Neuronal stem cell (in vitro differentiated cells): Measurements from ENCODE around the gene ODC1.
A peak's percentile ranks its signal among the peaks of the same experiment; 100 is the strongest.

Experiments used
- DNase-seq: peaks from one replicate; pipeline ENCODE4 v3.0.0-alpha.2; 2013; ENCODE audit warnings: low spot score
- H2AFZ ChIP-seq: one replicate; pipeline ENCODE4 v1.6.1; 2013; ENCODE audit warnings: mild to moderate bottlenecking, low read length, inconsistent platforms
- H2AK5ac ChIP-seq: 2 replicates; pipeline ENCODE4 v1.6.1; 2013; ENCODE audit warnings: low read depth, mild to moderate bottlenecking, inconsistent platforms, low read length, moderate library complexity, mixed read lengths
- H2BK120ac ChIP-seq: 2 replicates; pipeline ENCODE4 v1.6.1; 2013; ENCODE audit warnings: low read depth, mild to moderate bottlenecking, inconsistent platforms, low read length, moderate library complexity, mixed read lengths
- H2BK12ac ChIP-seq: one replicate; pipeline ENCODE4 v1.6.1; 2013; ENCODE audit warnings: low read length, inconsistent platforms
- H2BK15ac ChIP-seq: 2 replicates; pipeline ENCODE4 v1.6.1; 2013; ENCODE audit warnings: mild to moderate bottlenecking, low read length, inconsistent platforms, mixed read lengths
- H2BK5ac ChIP-seq: one replicate; pipeline ENCODE4 v1.6.1; 2013; ENCODE audit warnings: inconsistent platforms, mild to moderate bottlenecking, low read length, moderate library complexity
- H3K14ac ChIP-seq: one replicate; pipeline ENCODE4 v1.6.1; 2013; ENCODE audit warnings: low read length, inconsistent platforms
- H3K18ac ChIP-seq: 2 replicates; pipeline ENCODE4 v1.6.1; 2013; ENCODE audit warnings: low read length, inconsistent platforms
- H3K23ac ChIP-seq: 2 replicates; pipeline ENCODE4 v1.6.1; 2013; ENCODE audit warnings: low read depth, mild to moderate bottlenecking, mixed read lengths, low read length, inconsistent platforms; ENCODE audit not compliant: poor library complexity
- H3K27ac ChIP-seq: replicated peaks from 3 replicates; pipeline ENCODE4 v1.5.1; 2013; ENCODE audit warnings: low read length, inconsistent platforms
- H3K27me3 ChIP-seq, 3 experiments: 2 replicates each; pipeline ENCODE4 v1.6.1; 2013; ENCODE audit warnings: low read length in 3 of 3, mild to moderate bottlenecking in 2 of 3, inconsistent platforms in 1 of 3, low read depth in 1 of 3, mixed read lengths in 1 of 3, moderate library complexity in 1 of 3; ENCODE audit not compliant: control insufficient read depth in 3 of 3, insufficient read depth in 3 of 3
- H3K36me3 ChIP-seq, 2 donors: replicated peaks in 1 of 2; 2 replicates each; pipeline ENCODE4 v1.6.1; 2013; ENCODE audit warnings: low read length in 2 of 2; ENCODE audit not compliant: control insufficient read depth in 2 of 2, insufficient read depth in 2 of 2
- H3K4ac ChIP-seq: 2 replicates; pipeline ENCODE4 v1.6.1; 2013; ENCODE audit warnings: inconsistent platforms, mild to moderate bottlenecking, low read length, moderate library complexity
- H3K4me1 ChIP-seq, 2 donors: 1 replicate in 1 of 2; 2 replicates in 1 of 2; pipeline ENCODE4 v1.6.1; 2013; ENCODE audit warnings: low read length in 2 of 2, low read depth in 1 of 2; ENCODE audit not compliant: control insufficient read depth in 2 of 2, insufficient read depth in 1 of 2
- H3K4me2 ChIP-seq: one replicate; pipeline ENCODE4 v1.6.1; 2013; ENCODE audit warnings: mild to moderate bottlenecking, low read length, inconsistent platforms; ENCODE audit not compliant: insufficient read depth, poor library complexity, severe bottlenecking
- H3K4me3 ChIP-seq, 2 donors: 2 replicates each; pipeline ENCODE4 v1.5.1; 2013; ENCODE audit warnings: low read length in 2 of 2, mild to moderate bottlenecking in 2 of 2, inconsistent platforms in 1 of 2, moderate library complexity in 1 of 2
- H3K79me1 ChIP-seq: one replicate; pipeline ENCODE4 v1.6.1; 2013; ENCODE audit warnings: low read depth, mild to moderate bottlenecking, inconsistent platforms, low read length, moderate library complexity
- H3K9ac ChIP-seq: one replicate; pipeline ENCODE4 v1.6.1; 2013; ENCODE audit warnings: mild to moderate bottlenecking, low read depth, low read length, inconsistent platforms; ENCODE audit not compliant: poor library complexity
- H3K9me3 ChIP-seq, 2 donors: replicated peaks in 1 of 2; 2 replicates each; pipeline versions ENCODE3 to v1.6.1; 2013; ENCODE audit warnings: low read length in 2 of 2, mild to moderate bottlenecking in 2 of 2, inconsistent platforms in 1 of 2, low read depth in 1 of 2, mixed read lengths in 1 of 2, moderate library complexity in 1 of 2; ENCODE audit not compliant: control insufficient read depth in 2 of 2, insufficient read depth in 1 of 2
- H4K8ac ChIP-seq: one replicate; pipeline ENCODE4 v1.6.1; 2013; ENCODE audit warnings: low read depth, mild to moderate bottlenecking, inconsistent platforms, low read length, moderate library complexity
- H4K91ac ChIP-seq: one replicate; pipeline ENCODE4 v1.6.1; 2013; ENCODE audit warnings: low read length, low read depth, mild to moderate bottlenecking, inconsistent platforms; ENCODE audit not compliant: poor library complexity
- WGBS, 2 donors: extraction: QIAGEN DNeasy Blood & Tissue Kit; methylation state at CpG; one replicate each; pipeline ENCODE4 v1.1.7; 2013; ENCODE audit warnings: missing lambda C conversion rate in 2 of 2, mixed read lengths in 1 of 2; ENCODE audit not compliant: insufficient read length in 2 of 2, insufficient replicate concordance in 1 of 2; ENCODE audit errors: extremely low coverage in 2 of 2; 5-methylcytosine and 5-hydroxymethylcytosine counted together

ODC1 gene

DNA sequence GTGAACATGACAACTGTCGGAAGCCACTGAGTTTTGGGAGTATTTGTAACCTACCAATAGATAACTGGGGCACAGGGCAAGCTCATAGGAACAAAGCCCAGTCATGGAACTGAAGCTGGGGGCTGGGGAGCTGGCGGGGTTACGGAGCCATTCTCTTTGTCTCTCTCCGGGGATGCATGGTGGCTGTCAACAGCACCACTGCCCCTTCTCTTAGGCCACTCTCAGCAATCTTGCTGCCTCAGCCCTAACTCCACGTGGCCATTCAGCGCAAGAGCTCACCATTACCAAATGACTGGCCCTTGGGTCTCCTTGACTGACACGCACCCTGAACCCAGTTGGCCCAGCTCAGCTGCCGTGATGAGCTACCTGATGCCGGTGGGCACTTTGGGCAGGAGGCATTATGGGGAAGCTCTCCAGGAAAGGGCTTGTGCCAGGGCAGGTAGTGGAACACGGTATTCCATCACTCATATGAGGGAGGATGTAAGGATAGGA lies 33.6 kb upstream of the ODC1 start:
- H2BK5ac ChIP-seq: no peak overlapping the region

GRCh38 chr2:10481055-10481665 lies 33.0 kb upstream of the ODC1 start:
- Histone ChIP-seq H3K23ac (no peak overlapping the region), H4K91ac (no peak overlapping the region), H3K9me3 (no peaks in the 10 kb centered on the region), H3K27me3 (peaks cover 0 to 17% (median 2%) of the 10 kb centered on the region in 3 experiments), H2AFZ (no peak overlapping the region), H4K8ac (no peak overlapping the region), H3K18ac (no peak overlapping the region), H3K79me1 (no peaks in the 10 kb centered on the region), H3K4me1 (peaks cover 4 to 14% of the 10 kb centered on the region in 2 donors), H2BK12ac (no peak overlapping the region), H2BK5ac (no peak overlapping the region), H3K14ac (no peak overlapping the region), H3K9ac (no peak overlapping the region), H2BK120ac (no peak overlapping the region), H3K4me3 (no peak overlapping the region), H2BK15ac (no peak overlapping the region), H3K4me2 (no peak overlapping the region), H2AK5ac (no peak overlapping the region), H3K27ac (no peak overlapping the region), H3K36me3 (no peaks in the 10 kb centered on the region), H3K4ac (no peak overlapping the region)
- DNase-seq: no peak
- no CpG with 5 or more reads among the region's 3 CpGs for WGBS, 2 donors

More for the DNA sequence above, 33.6 kb upstream of the ODC1 start:
- Histone ChIP-seq H3K4ac (no peak overlapping the region), H2AK5ac (peak overlapping the region; percentile 1), H3K4me3 (no peak overlapping the region), H2BK12ac (no peak overlapping the region), H3K18ac (no peak overlapping the region), H4K91ac (no peak overlapping the region), H3K4me2 (no peak overlapping the region), H3K9me3 (no peaks in the 10 kb centered on the region), H3K27ac (no peak overlapping the region), H2BK15ac (no peak overlapping the region), H2BK120ac (no peak overlapping the region), H3K9ac (no peak overlapping the region), H3K14ac (no peak overlapping the region), H2AFZ (no peak overlapping the region), H3K23ac (no peak overlapping the region), H3K79me1 (no peaks in the 10 kb centered on the region), H3K27me3 (peaks cover 0 to 17% (median 2%) of the 10 kb centered on the region in 3 experiments), H4K8ac (no peak overlapping the region), H3K4me1 (peaks cover 4 to 14% of the 10 kb centered on the region in 2 donors), H3K36me3 (no peaks in the 10 kb centered on the region)
- no CpG with 5 or more reads among the region's 10 CpGs for WGBS, 2 donors
- no peak for DNase-seq

DNA sequence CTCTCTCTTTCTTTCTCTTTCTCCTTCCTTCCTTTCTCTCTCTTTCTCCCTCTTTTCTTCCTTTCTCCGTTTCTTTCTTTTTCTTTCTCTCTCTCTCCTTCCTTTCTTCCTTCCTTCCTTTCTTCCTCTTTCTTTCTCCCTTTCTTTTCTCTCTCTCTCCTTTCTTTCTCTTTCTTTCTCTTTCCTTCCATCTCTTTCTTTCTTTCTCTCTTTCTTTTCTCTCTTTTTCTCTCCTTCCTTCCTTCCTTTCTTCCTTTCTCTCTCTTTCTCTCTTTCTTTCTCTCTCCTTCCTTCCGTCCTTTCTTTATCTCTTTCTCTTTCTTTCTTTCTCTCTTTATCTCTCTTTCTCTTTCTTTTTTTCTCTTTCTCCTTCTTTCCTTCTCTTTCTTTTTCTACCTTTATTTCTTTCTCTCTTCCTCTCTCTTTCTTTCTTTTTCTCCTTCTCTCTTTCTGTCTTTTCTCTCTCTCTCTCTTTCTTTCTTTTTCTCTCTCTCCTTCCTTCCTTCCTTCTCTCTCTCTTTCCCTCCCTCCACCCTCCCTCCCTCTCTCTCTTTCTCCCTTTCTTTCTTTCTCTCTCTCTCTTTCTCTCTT lies 32.3 kb upstream of the ODC1 start:
- H3K4me1 ChIP-seq: peaks cover 4 to 16% of the 10 kb centered on the region in 2 donors
- no peak overlapping the region for H4K8ac ChIP-seq
- no peak overlapping the region for H3K4ac ChIP-seq
- H2BK5ac ChIP-seq: no peak overlapping the region
- no peak overlapping the region for H3K18ac ChIP-seq
- H3K9ac ChIP-seq: no peak overlapping the region
- H3K4me2 ChIP-seq: no peak overlapping the region
- H3K14ac ChIP-seq: no peak overlapping the region
- no peak overlapping the region for H2BK15ac ChIP-seq
- H3K36me3 ChIP-seq: no peaks in the 10 kb centered on the region
- H3K23ac ChIP-seq: no peak overlapping the region
- peaks cover 0 to 17% (median 2%) of the 10 kb centered on the region in 3 experiments for H3K27me3 ChIP-seq
- H2BK12ac ChIP-seq: no peak overlapping the region
- 100% methylated on average over 1 of the region's 2 CpGs; no CpG with 5 or more reads in 1 of the 2 donors for WGBS, 2 donors
- H2AFZ ChIP-seq: no peak overlapping the region
- no peak overlapping the region for H3K4me3 ChIP-seq
- H3K27ac ChIP-seq: no peak overlapping the region
- DNase-seq: no peak
- H2AK5ac ChIP-seq: no peak overlapping the region
- no peak overlapping the region for H4K91ac ChIP-seq
- H3K79me1 ChIP-seq: no peaks in the 10 kb centered on the region
- H3K9me3 ChIP-seq: no peaks in the 10 kb centered on the region
- H2BK120ac ChIP-seq: no peak overlapping the region

- H4K8ac ChIP-seq: no peak overlapping the region
- no peaks in the 10 kb centered on the region for H3K79me1 ChIP-seq
- no peak overlapping the region for H2BK120ac ChIP-seq
- no peak overlapping the region for H3K4ac ChIP-seq
- H3K4me2 ChIP-seq: no peak overlapping the region
- no peak overlapping the region for H3K14ac ChIP-seq
- no peak overlapping the region for H2BK5ac ChIP-seq
- H4K91ac ChIP-seq: no peak overlapping the region
- no peak overlapping the region for H3K27ac ChIP-seq
- no peak overlapping the region for H2BK15ac ChIP-seq
- peaks cover 4 to 16% of the 10 kb centered on the region in 2 donors for H3K4me1 ChIP-seq
- H3K9me3 ChIP-seq: no peaks in the 10 kb centered on the region
- DNase-seq: no peak
- H3K18ac ChIP-seq: no peak overlapping the region
- H3K36me3 ChIP-seq: no peaks in the 10 kb centered on the region
- H3K27me3 ChIP-seq: peaks cover 0 to 17% (median 2%) of the 10 kb centered on the region in 3 experiments
- peak overlapping the region; percentile 36 for H3K9ac ChIP-seq
- WGBS, 2 donors: no CpG with 5 or more reads among the region's 12 CpGs
- no peak overlapping the region for H3K23ac ChIP-seq
- no peak overlapping the region for H2AFZ ChIP-seq
- no peak overlapping the region for H2AK5ac ChIP-seq
- H2BK12ac ChIP-seq: no peak overlapping the region
- no peak overlapping the region for H3K4me3 ChIP-seq
Measured at GRCh38 chr2:10478916-10479315, 30.8 kb upstream of the ODC1 start.
